MCF 10A (cell line): ENCODE data around the gene RAP1GDS1. TPM values are rescaled to one million over a fixed set of nuclear protein-coding genes. Genes with fewer than 3 reads are reported as not detected.

Experiments used
- BruUV-seq: library from RNA; stranded (reverse); fragments of 400-500 nt; replicated peaks from 2 replicates; lab custom pipeline; 2021; lab: Mats Ljungman, UMichigan
- CTCF ChIA-PET: fragments of 300-600 bp; sonication (Branson Sonifier 250); formaldehyde crosslinking; extraction: SDS; loops from one replicate; lab custom pipeline; 2021; ENCODE audit warnings: antibody characterized with exemption, inconsistent platforms; lab: Yijun Ruan, JAX
- POLR2A ChIA-PET: fragments of 300-600, 350-650 bp; sonication (Branson Sonifier 250); formaldehyde crosslinking; extraction: SDS; loops from one replicate; lab custom pipeline; 2020; ENCODE audit warnings: antibody characterized with exemption, inconsistent platforms; lab: Yijun Ruan, JAX
- DNase-seq: peaks from one replicate; pipeline ENCODE4 v3.0.0-alpha.2; 2018; ENCODE audit not compliant: unreplicated experiment
- H3K27ac Mint-ChIP-seq: one replicate; pipeline ENCODE4 v1.8.0; 2022; ENCODE audit warnings: mild to moderate bottlenecking, low read depth, mixed read lengths; ENCODE audit not compliant: unreplicated experiment
- H3K27me3 Mint-ChIP-seq: one replicate; pipeline ENCODE4 v1.8.0; 2022; ENCODE audit warnings: mixed read lengths; ENCODE audit not compliant: insufficient read depth, unreplicated experiment
- H3K36me3 Mint-ChIP-seq: one replicate; pipeline ENCODE4 v1.8.0; 2022; ENCODE audit warnings: mild to moderate bottlenecking, moderate library complexity, mixed read lengths; ENCODE audit not compliant: insufficient read depth, unreplicated experiment
- H3K4me1 Mint-ChIP-seq: one replicate; pipeline ENCODE4 v1.8.0; 2022; ENCODE audit warnings: mixed read lengths; ENCODE audit not compliant: insufficient read depth, unreplicated experiment
- H3K4me3 Mint-ChIP-seq: one replicate; pipeline ENCODE4 v1.8.0; 2022; ENCODE audit warnings: mild to moderate bottlenecking, moderate library complexity, mixed read lengths; ENCODE audit not compliant: unreplicated experiment
- H3K9me3 Mint-ChIP-seq: one replicate; pipeline ENCODE4 v1.8.0; 2022; ENCODE audit warnings: mixed read lengths; ENCODE audit not compliant: unreplicated experiment
- CTCF ChIP-seq: fragments of 200-600 bp; IDR thresholded peaks from one replicate; pipeline ENCODE4 v1.8.0; 2022; ENCODE audit warnings: antibody characterized with exemption, mild to moderate bottlenecking; ENCODE audit not compliant: unreplicated experiment
- intact Hi-C: fragments of 100-400 bp; cut with micrococcal nuclease; formaldehyde crosslinking; loops from 2 replicates; pipeline ENCODE4 v1.14.1; 2022
- total RNA-seq: library from RNA; stranded (reverse); gene quantifications from 2 replicates; pipeline ENCODE4 v1.2.3, GENCODE V29; 2022

Gene RAP1GDS1
- total RNA-seq, 1 experiment from 2014 or later, result 68.9 TPM

- Mint-ChIP-seq H3K4me3 (no peak overlapping the region), H3K27ac (no peak overlapping the region), H3K36me3 (no peaks in the 10 kb centered on the region), H3K4me1 (peaks cover 13% of the 10 kb centered on the region), H3K27me3 (no peaks in the 10 kb centered on the region), H3K9me3 (no peaks in the 10 kb centered on the region)
- no peak for DNase-seq
- BruUV-seq, result no TSS peak
- TF ChIP-seq CTCF, result no peak
- ChIA-PET CTCF (no interaction called here), POLR2A (no interaction called here)
- intact Hi-C loops, result no loop called here
Measured at GRCh38 chr4:98253499-98253898, 7.7 kb upstream of the RAP1GDS1 start.

- CTCF ChIA-PET, result interaction anchor here (0.6 to 0.9 kb wide), 7 partner anchors 90 to 865 kb away, joined by 3 read pairs; no protein-coding TSS in a partner anchor
- POLR2A ChIA-PET, result interaction anchor here (0.6 to 4.4 kb wide), 27 partner anchors 10 to 853 kb away, joined by 3 to 71 read pairs (median 5); partner anchors contain the start of genes EIF4E, METAP1, STPG2 and TSPAN5
- no peaks in the 10 kb centered on the region for H3K36me3 Mint-ChIP-seq
- peak overlapping the region; percentile 86 for H3K27ac Mint-ChIP-seq
- BruUV-seq, result no TSS peak
- H3K9me3 Mint-ChIP-seq, result no peaks in the 10 kb centered on the region
- TF ChIP-seq CTCF, result no peak
- DNase-seq, result no peak
- intact Hi-C loops, result loop anchor here (2.0 to 5.0 kb wide), 4 partner anchors 93 to 401 kb away; no protein-coding TSS in a partner anchor
- peaks cover 29% of the 10 kb centered on the region for H3K4me1 Mint-ChIP-seq
- no peaks in the 10 kb centered on the region for H3K27me3 Mint-ChIP-seq
- H3K4me3 Mint-ChIP-seq, result peak overlapping the region; percentile 89
Measured at GRCh38 chr4:98260047-98260578, 1.1 kb upstream of the RAP1GDS1 start.

GRCh38 chr4:98261405-98262291, 464 bp downstream of the RAP1GDS1 start:
- CTCF ChIA-PET, result interaction anchor here (0.7 to 1.4 kb wide), 5 partner anchors 11 to 116 kb away, joined by 3 to 5 read pairs (median 4); no protein-coding TSS in a partner anchor

More at GRCh38 chr4:98261405-98262291, 464 bp downstream of the RAP1GDS1 start:
- H3K27ac Mint-ChIP-seq, result peak overlapping the region; percentile 86
- DNase-seq, result peak; percentile 65
- peaks cover 36% of the 10 kb centered on the region for H3K4me1 Mint-ChIP-seq
- no TSS peak for BruUV-seq
- no peaks in the 10 kb centered on the region for H3K36me3 Mint-ChIP-seq
- TF ChIP-seq CTCF, result no peak
- H3K9me3 Mint-ChIP-seq, result no peaks in the 10 kb centered on the region
- POLR2A ChIA-PET, result interaction anchor here (0.6 to 4.4 kb wide), 65 partner anchors 8 to 1215 kb away, joined by 3 to 71 read pairs (median 4); partner anchors contain the start of genes EIF4E, METAP1, STPG2 and TSPAN5
- no peaks in the 10 kb centered on the region for H3K27me3 Mint-ChIP-seq
- H3K4me3 Mint-ChIP-seq, result peak overlapping the region; percentile 89
- intact Hi-C loops, result loop anchor here (1.0 to 5.0 kb wide), 5 partner anchors 95 to 399 kb away; no protein-coding TSS in a partner anchor
